Breast epithelium (tissue), 4 donors: ENCODE measurements around the gene SOX15. TPM values are rescaled to one million over a fixed set of nuclear protein-coding genes. Genes with fewer than 3 reads are reported as not detected.

Source experiments
- DNase-seq, 2 donors: peaks; one replicate each; pipeline ENCODE4 v3.0.0-alpha.2; 2019; ENCODE audit warnings: low spot score in 2 of 2
- H3K27ac ChIP-seq, 2 donors: fragments of 200-600 bp; sonication (generic) in 1 of 2; one replicate each; pipeline ENCODE4 v1.5.1; 2016 to 2019; ENCODE audit warnings: mild to moderate bottlenecking in 1 of 2
- H3K27me3 ChIP-seq, 2 donors: fragments of 200-600 bp; sonication (generic) in 1 of 2; one replicate each; pipeline versions ENCODE4 v1.5.1 to v1.6.0; 2017 to 2019; ENCODE audit warnings: control low read depth in 1 of 2, mild to moderate bottlenecking in 1 of 2
- H3K36me3 ChIP-seq: fragments of 200-600 bp; one replicate; pipeline ENCODE4 v1.5.1; 2019
- H3K4me1 ChIP-seq, 2 donors: fragments of 200-600 bp; sonication (generic); one replicate each; pipeline ENCODE4 v1.5.1; 2016 to 2019; ENCODE audit warnings: control low read depth in 1 of 2
- H3K4me3 ChIP-seq, 3 donors: fragments of 200-600 bp; sonication (generic); 1 replicate in 2 of 3; 2 replicates in 1 of 3; pipeline ENCODE4 v1.5.1; 2016 to 2019; ENCODE audit warnings: mild to moderate bottlenecking in 3 of 3, moderate library complexity in 2 of 3
- H3K9me3 ChIP-seq, 2 donors: fragments of 200-600 bp; sonication (generic) in 1 of 2; one replicate each; pipeline ENCODE4 v1.5.1; 2016 to 2019; ENCODE audit warnings: control low read depth in 1 of 2
- CTCF ChIP-seq, 3 donors: fragments of 450-650 bp; IDR thresholded peaks; one replicate each; pipeline ENCODE4 v1.5.1; 2016 to 2017; ENCODE audit warnings: antibody characterized with exemption in 3 of 3, mild to moderate bottlenecking in 3 of 3, moderate library complexity in 3 of 3
- POLR2A ChIP-seq: fragments of 450-650 bp; IDR thresholded peaks from one replicate; pipeline ENCODE4 v1.6.1; 2016; ENCODE audit warnings: antibody characterized with exemption, mild to moderate bottlenecking, moderate library complexity
- POLR2AphosphoS5 ChIP-seq, 3 donors: sonication (generic); formaldehyde crosslinking; IDR thresholded peaks; one replicate each; pipeline ENCODE4 v1.6.1; 2017; ENCODE audit warnings: antibody characterized with exemption in 3 of 3
- intact Hi-C: fragments of 100-400 bp; cut with DNase I; formaldehyde crosslinking; loops from one replicate; pipeline ENCODE4 v1.15.1; 2023; ENCODE audit warnings: low total_unique reads
- total RNA-seq, 3 donors: library from RNA; depleted of rRNA; stranded (reverse); fragments of >200 nt; gene quantifications; one replicate each; pipeline ENCODE4 v1.1.0, GENCODE V29; 2016

Gene SOX15
- total RNA-seq, 3 donors from 2014 or later: 1.3 to 4.1 (median 1.6) TPM

GRCh38 chr17:7561589-7562207 is 28.2 kb downstream of the SOX15 start, which contains the start of gene SENP3:
Gene SENP3 (plus strand): TSS chr17:7561919. CDS start chr17:7563077, 1,158 bp downstream.
- H3K27ac ChIP-seq: peak within 1 kb of the TSS; percentile 98 to 99
- peaks cover 15 to 43% of the 10 kb centered on the region in 2 donors for H3K4me1 ChIP-seq
- no peaks in the 10 kb centered on the region for H3K9me3 ChIP-seq
- no peak for TF ChIP-seq CTCF (IDR thresholded peaks at IDR 0.05)
- peak in 2 of 3 donors; percentile 37 to 60 for TF ChIP-seq POLR2AphosphoS5 (IDR thresholded peaks at IDR 0.05)
- H3K36me3 ChIP-seq: no peaks in the 10 kb centered on the region
- peak within 1 kb of the TSS; percentile 81 to 90 (median 89) for H3K4me3 ChIP-seq
- peak; percentile 83 to 85 for DNase-seq
- no peaks in the 10 kb centered on the region for H3K27me3 ChIP-seq
- intact Hi-C loops: loop anchor here (10.0 kb wide), 1 partner anchor 47 kb away; no protein-coding TSS in a partner anchor

DNA sequence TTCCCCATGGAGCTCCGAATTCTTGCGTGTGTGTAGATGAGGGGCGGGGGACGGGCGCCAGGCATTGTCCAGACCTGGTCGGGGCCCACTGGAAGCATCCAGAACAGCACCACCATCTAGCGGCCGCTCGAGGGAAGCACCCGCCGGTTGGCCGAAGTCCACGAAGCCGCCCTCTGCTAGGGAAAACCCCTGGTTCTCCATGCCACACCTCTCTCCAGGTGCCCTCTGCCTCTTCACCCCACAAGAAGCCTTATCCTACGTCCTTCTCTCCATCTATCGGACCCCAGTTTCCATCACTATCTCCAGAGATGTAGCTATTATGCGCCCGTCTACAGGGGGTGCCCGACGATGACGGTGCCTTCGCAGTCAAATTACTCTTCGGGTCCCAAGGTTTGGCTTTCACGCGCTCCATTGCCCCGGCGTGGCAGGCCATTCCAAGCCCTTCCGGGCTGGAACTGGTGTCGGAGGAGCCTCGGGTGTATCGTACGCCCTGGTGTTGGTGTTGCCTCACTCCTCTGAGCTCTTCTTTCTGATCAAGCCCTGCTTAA is 28.8 kb downstream of the SOX15 start:
- H3K4me1 ChIP-seq: peaks cover 15 to 43% of the 10 kb centered on the region in 2 donors
- H3K36me3 ChIP-seq: no peaks in the 10 kb centered on the region
- H3K9me3 ChIP-seq: no peaks in the 10 kb centered on the region
- intact Hi-C loops: loop anchor here (10.0 kb wide), 1 partner anchor 46 kb away; no protein-coding TSS in a partner anchor
- H3K27me3 ChIP-seq: no peaks in the 10 kb centered on the region
- DNase-seq: peak; percentile 91 to 96
- peak overlapping the region; percentile 98 to 99 for H3K27ac ChIP-seq
- peak overlapping the region; percentile 81 to 90 (median 89) for H3K4me3 ChIP-seq
- TF ChIP-seq POLR2A (no peak), CTCF (IDR thresholded peaks at IDR 0.05) (peak; percentile 78 to 95 (median 90)), POLR2AphosphoS5 (IDR thresholded peaks at IDR 0.05) (peak in 1 of 3 donors; percentile 58)

- TF ChIP-seq CTCF (IDR thresholded peaks at IDR 0.05): peak; percentile 60 to 80 (median 75)
- no peak for TF ChIP-seq POLR2A
- TF ChIP-seq POLR2AphosphoS5 (IDR thresholded peaks at IDR 0.05): peak in 2 of 3 donors; percentile 9 to 20
- intact Hi-C loops: loop anchor here (10.0 kb wide), 1 partner anchor 46 kb away; no protein-coding TSS in a partner anchor
- no peaks in the 10 kb centered on the region for H3K9me3 ChIP-seq
- peak overlapping the region; percentile 98 to 99 for H3K27ac ChIP-seq
- peak; percentile 55 to 76 for DNase-seq
- H3K4me3 ChIP-seq: peak overlapping the region; percentile 81 to 90 (median 89)
- H3K4me1 ChIP-seq: peaks cover 15 to 43% of the 10 kb centered on the region in 2 donors
- no peaks in the 10 kb centered on the region for H3K36me3 ChIP-seq
- no peaks in the 10 kb centered on the region for H3K27me3 ChIP-seq
Observed at GRCh38 chr17:7560172-7561027, 29.5 kb downstream of the SOX15 start.

DNA sequence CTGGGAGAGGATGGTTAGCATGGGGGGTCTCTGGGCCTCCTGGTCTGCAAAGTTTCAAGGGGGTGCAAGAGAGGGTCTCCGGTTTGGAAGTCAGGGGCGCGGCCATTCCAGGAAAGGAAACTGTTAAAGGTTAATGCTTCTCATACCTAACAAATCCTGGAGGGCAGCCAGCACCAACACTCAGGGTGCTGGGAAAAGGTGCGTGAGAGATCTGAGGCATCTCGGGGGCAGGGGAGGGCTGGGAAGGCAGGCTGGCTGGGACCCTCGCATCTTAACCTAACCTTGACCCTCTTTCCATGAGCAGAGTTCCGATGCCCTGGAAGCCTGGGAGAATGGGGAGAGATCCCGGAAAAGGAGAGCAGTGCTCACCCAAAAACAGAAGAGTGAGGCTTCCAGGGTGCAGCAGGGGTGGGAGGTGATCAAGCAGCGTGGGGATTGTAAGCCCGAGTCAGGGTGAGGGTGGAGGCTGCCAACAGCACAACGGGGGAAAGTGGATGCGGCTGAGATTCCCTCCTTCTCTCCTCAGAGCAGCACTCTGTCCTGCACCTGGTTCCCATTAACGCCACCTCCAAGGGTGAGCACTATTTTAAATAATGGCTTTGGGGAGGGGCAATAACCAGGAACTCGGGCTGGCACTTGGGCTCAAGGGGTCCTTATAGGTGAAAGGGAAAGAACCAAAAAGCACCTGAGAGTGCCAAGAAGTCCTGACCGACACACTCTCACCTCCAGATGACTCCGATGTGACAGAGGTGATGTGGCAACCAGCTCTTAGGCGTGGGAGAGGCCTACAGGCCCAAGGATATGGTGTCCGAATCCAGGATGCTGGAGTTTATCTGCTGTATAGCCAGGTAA is 30.3 kb downstream of the SOX15 start:
- DNase-seq: peak in 1 of 2 donors; percentile 49
- no peaks in the 10 kb centered on the region for H3K36me3 ChIP-seq
- no peaks in the 10 kb centered on the region for H3K27me3 ChIP-seq
- peak overlapping the region; percentile 98 to 99 for H3K27ac ChIP-seq
- no peaks in the 10 kb centered on the region for H3K9me3 ChIP-seq
- intact Hi-C loops: loop anchor here (5.0 to 10.0 kb wide), 2 partner anchors 45 to 252 kb away; partner anchors contain the start of gene EIF5A
- TF ChIP-seq POLR2A: no peak
- no peak for TF ChIP-seq CTCF (IDR thresholded peaks at IDR 0.05)
- no peak for TF ChIP-seq POLR2AphosphoS5 (IDR thresholded peaks at IDR 0.05)
- peak overlapping the region; percentile 81 to 90 (median 89) for H3K4me3 ChIP-seq
- peaks cover 15 to 43% of the 10 kb centered on the region in 2 donors for H3K4me1 ChIP-seq
